IMR-90 (cell line): ENCODE results near the gene IL22RA2. TPM values are rescaled to one million over a fixed set of nuclear protein-coding genes. Genes with fewer than 3 reads are reported as not detected.

ENCODE experiments used
- ATAC-seq: fragments of 200-7000 bp; cut with Tn5 transposase; 2 replicates; pipeline ENCODE4 v1.9.1; 2020; ENCODE audit warnings: low read depth, mild to moderate bottlenecking, moderate library complexity
- BruUV-seq: library from RNA; stranded (reverse); fragments of 400-500 nt; replicated peaks from 2 replicates; lab custom pipeline; 2021; lab: Mats Ljungman, UMichigan
- CTCF ChIA-PET: fragments of 300-600 bp; formaldehyde crosslinking; extraction: SDS; loops from one replicate; lab custom pipeline; 2021; ENCODE audit warnings: antibody characterized with exemption; lab: Yijun Ruan, JAX
- POLR2A ChIA-PET: fragments of 300-600 bp; sonication (Branson Sonifier 250); formaldehyde crosslinking; loops from one replicate; lab custom pipeline; 2022; ENCODE audit warnings: antibody characterized with exemption; ENCODE audit not compliant: unreplicated experiment; lab: Charles Lee
- DNase-seq: peaks from one replicate; pipeline ENCODE4 v3.0.0; 2013
- H2AFZ ChIP-seq: replicated peaks from 2 replicates; pipeline ENCODE3; 2013; ENCODE audit warnings: low read length, mild to moderate bottlenecking; ENCODE audit not compliant: poor library complexity
- H2AK5ac ChIP-seq: 2 replicates; pipeline ENCODE4 v1.6.1; 2013; ENCODE audit warnings: low read depth, low read length, inconsistent platforms
- H2AK9ac ChIP-seq: replicated peaks from 2 replicates; pipeline ENCODE3; 2013; ENCODE audit warnings: mild to moderate bottlenecking, low read depth, low read length, moderate library complexity; ENCODE audit not compliant: poor library complexity
- H2BK120ac ChIP-seq: 2 replicates; pipeline ENCODE4 v1.6.1; 2013; ENCODE audit warnings: low read depth, low read length, inconsistent platforms
- H2BK15ac ChIP-seq: 3 replicates; pipeline ENCODE4 v1.6.1; 2013; ENCODE audit warnings: low read depth, low read length, inconsistent platforms
- H2BK20ac ChIP-seq: 2 replicates; pipeline ENCODE4 v1.6.1; 2013; ENCODE audit warnings: low read depth, mild to moderate bottlenecking, inconsistent platforms, low read length, moderate library complexity
- H2BK5ac ChIP-seq: 2 replicates; pipeline ENCODE4 v1.6.1; 2013; ENCODE audit warnings: mild to moderate bottlenecking, low read depth, low read length, inconsistent platforms; ENCODE audit not compliant: poor library complexity, severe bottlenecking
- H3K14ac ChIP-seq: replicated peaks from 2 replicates; pipeline ENCODE4 v1.6.1; 2013; ENCODE audit warnings: low read depth, low read length, inconsistent platforms
- H3K18ac ChIP-seq: 2 replicates; pipeline ENCODE4 v1.6.1; 2013; ENCODE audit warnings: low read depth, low read length, control low read depth
- H3K23ac ChIP-seq: 2 replicates; pipeline ENCODE4 v1.6.1; 2013; ENCODE audit warnings: low read depth, low read length, inconsistent platforms
- H3K27ac ChIP-seq: 2 replicates; pipeline ENCODE4 v1.5.1; 2013; ENCODE audit warnings: mild to moderate bottlenecking, control low read depth, low read length; ENCODE audit not compliant: insufficient read depth
- H3K27me3 ChIP-seq: 2 replicates; pipeline ENCODE4 v1.6.1; 2013; ENCODE audit warnings: low read length; ENCODE audit not compliant: control insufficient read depth, insufficient read depth
- H3K36me3 ChIP-seq: 2 replicates; pipeline ENCODE4 v1.6.1; 2013; ENCODE audit warnings: low read length, mixed read lengths; ENCODE audit not compliant: control insufficient read depth, insufficient read depth
- H3K4ac ChIP-seq: 2 replicates; pipeline ENCODE4 v1.6.1; 2013; ENCODE audit warnings: low read depth, low read length, inconsistent platforms
- H3K4me1 ChIP-seq: 2 replicates; pipeline ENCODE4 v1.6.1; 2013; ENCODE audit warnings: low read length, mixed read lengths; ENCODE audit not compliant: control insufficient read depth, insufficient read depth
- H3K4me2 ChIP-seq: 2 replicates; pipeline ENCODE4 v1.6.1; 2013; ENCODE audit warnings: low read depth, mild to moderate bottlenecking, control low read depth, low read length, moderate library complexity
- H3K4me3 ChIP-seq: 2 replicates; pipeline ENCODE4 v1.5.1; 2013; ENCODE audit warnings: low read depth, mild to moderate bottlenecking, control low read depth, low read length, moderate library complexity; ENCODE audit not compliant: insufficient read depth
- H3K56ac ChIP-seq: 2 replicates; pipeline ENCODE4 v1.6.1; 2013; ENCODE audit warnings: low read length, inconsistent platforms; ENCODE audit not compliant: insufficient read depth; ENCODE audit errors: extremely low read depth
- H3K79me1 ChIP-seq, 2 experiments: 2 replicates each; pipeline ENCODE4 v1.6.1; 2013; ENCODE audit warnings: low read length in 2 of 2, inconsistent platforms in 1 of 2, low read depth in 1 of 2
- H3K9ac ChIP-seq: 2 replicates; pipeline ENCODE4 v1.6.1; 2013; ENCODE audit warnings: low read depth, low read length, control low read depth
- H3K9me1 ChIP-seq: 2 replicates; pipeline ENCODE4 v1.6.1; 2013; ENCODE audit warnings: low read length, inconsistent platforms; ENCODE audit not compliant: insufficient read depth
- H3K9me3 ChIP-seq: 2 replicates; pipeline ENCODE4 v1.6.1; 2013; ENCODE audit warnings: low read length; ENCODE audit not compliant: control insufficient read depth, insufficient read depth
- H4K20me1 ChIP-seq: 2 replicates; pipeline ENCODE4 v1.6.1; 2013; ENCODE audit warnings: low read length, inconsistent platforms; ENCODE audit not compliant: insufficient read depth
- H4K5ac ChIP-seq: 2 replicates; pipeline ENCODE4 v1.6.1; 2013; ENCODE audit warnings: mild to moderate bottlenecking, low read depth, low read length, control low read depth
- H4K8ac ChIP-seq, 2 experiments: 2 replicates each; pipeline ENCODE4 v1.6.1; 2013; ENCODE audit warnings: low read depth in 2 of 2, low read length in 2 of 2, control low read depth in 1 of 2, inconsistent platforms in 1 of 2
- H4K91ac ChIP-seq: 2 replicates; pipeline ENCODE4 v1.6.1; 2013; ENCODE audit warnings: low read depth, low read length, inconsistent platforms; ENCODE audit not compliant: insufficient read depth
- BHLHE40 ChIP-seq: fragments of 150-350 bp; IDR thresholded peaks from 2 replicates; pipeline ENCODE4 v1.6.1; 2016; ENCODE audit warnings: mild to moderate bottlenecking, low read depth, low read length
- CEBPB ChIP-seq: IDR thresholded peaks from 2 replicates; pipeline ENCODE4 v1.6.1; 2012; ENCODE audit warnings: low read depth, low read length, improper control_type of control experiment
- ELK1 ChIP-seq: fragments of 150-350 bp; IDR thresholded peaks from 2 replicates; pipeline ENCODE4 v1.6.1; 2016; ENCODE audit warnings: low read depth, mild to moderate bottlenecking, low read length, moderate library complexity, borderline replicate concordance
- FOS ChIP-seq: fragments of 150-350 bp; IDR thresholded peaks from 2 replicates; pipeline ENCODE4 v1.6.1; 2016; ENCODE audit warnings: low read depth, low read length
- MAFK ChIP-seq: IDR thresholded peaks from 2 replicates; pipeline ENCODE4 v1.6.1; 2012; ENCODE audit warnings: low read depth, low read length, improper control_type of control experiment
- NFE2L2 ChIP-seq: fragments of 150-350 bp; IDR thresholded peaks from 2 replicates; pipeline ENCODE4 v1.6.1; 2016; ENCODE audit warnings: low read depth, mild to moderate bottlenecking, low read length
- RAD21 ChIP-seq: IDR thresholded peaks from 2 replicates; pipeline ENCODE4 v1.6.1; 2012; ENCODE audit warnings: low read length, improper control_type of control experiment
- RCOR1 ChIP-seq: IDR thresholded peaks from 2 replicates; pipeline ENCODE4 v1.6.1; 2012; ENCODE audit warnings: mild to moderate bottlenecking, low read length, improper control_type of control experiment; ENCODE audit not compliant: insufficient replicate concordance
- SMC3 ChIP-seq: fragments of 150-350 bp; IDR thresholded peaks from 2 replicates; pipeline ENCODE4 v1.6.1; 2016; ENCODE audit warnings: low read depth, mild to moderate bottlenecking, antibody characterized with exemption, low read length, moderate library complexity
- USF2 ChIP-seq: fragments of 150-350 bp; IDR thresholded peaks from 2 replicates; pipeline ENCODE4 v1.6.1; 2017; ENCODE audit warnings: mild to moderate bottlenecking, antibody characterized with exemption, low read length, low read depth
- WGBS, 2 experiments: methylation state at CpG; one replicate each; pipeline versions ENCODE4 v1.1.5 to v1.1.7; 2013; ENCODE audit warnings: missing lambda C conversion rate in 2 of 2; ENCODE audit not compliant: insufficient read length in 1 of 2; ENCODE audit errors: extremely low coverage in 2 of 2; 5-methylcytosine and 5-hydroxymethylcytosine counted together
- dilution Hi-C: fragments of 300-500 bp; cut with HindIII; formaldehyde crosslinking; loops from one replicate; pipeline ENCODE4 v1.14.3; 2018; ENCODE audit warnings: low sequenced_read_pairs; ENCODE audit not compliant: unreplicated experiment
- in situ Hi-C: fragments of 300-500 bp; cut with MboI; formaldehyde crosslinking; loops from 3 replicates; pipeline ENCODE4 v1.14.3; 2019; ENCODE audit warnings: low sequenced_read_pairs, inconsistent platforms, mixed read lengths
- intact Hi-C: fragments of 100-400 bp; cut with micrococcal nuclease; formaldehyde crosslinking; loops from 2 replicates; pipeline ENCODE4 v1.10.0; 2022
- polyA plus RNA-seq, 3 experiments: library from polyadenylated mRNA; depleted of rRNA; stranded (reverse); fragments of >200 nt; gene quantifications; 2 replicates each; pipeline ENCODE4 v1.2.3, GENCODE V29; 2012; ENCODE audit warnings: low replicate concordance in 1 of 3
- total RNA-seq: library from RNA; depleted of rRNA; stranded (reverse); fragments of >200 nt; gene quantifications from 2 replicates; pipeline ENCODE4 v1.2.3, GENCODE V29; 2012

Gene IL22RA2
- total and polyA plus RNA-seq, 2 of the 4 experiments (the other 2 are of a cell fraction): not detected

DNA sequence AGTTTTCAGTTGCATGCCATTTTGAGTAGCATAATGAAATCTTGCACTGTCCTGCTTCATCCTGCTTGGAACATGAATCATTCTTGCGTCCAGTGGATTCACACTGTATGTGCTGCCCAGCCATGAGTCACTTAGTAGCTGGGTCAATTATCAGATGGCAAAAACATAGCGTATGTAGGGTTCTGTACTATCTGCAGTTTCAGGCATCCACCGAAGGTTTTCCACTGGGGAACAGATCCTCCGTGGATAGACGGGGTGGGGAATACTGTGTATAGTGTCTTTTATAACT, 61.4 kb downstream of the IL22RA2 start:
- Histone ChIP-seq H4K8ac (no peak overlapping the region), H2BK5ac (no peak overlapping the region), H3K36me3 (no peaks in the 10 kb centered on the region), H3K79me1 (no peaks in the 10 kb centered on the region), H4K20me1 (no peaks in the 10 kb centered on the region), H3K56ac (no peak overlapping the region), H4K5ac (no peak overlapping the region), H3K4me1 (no peaks in the 10 kb centered on the region), H4K91ac (no peak overlapping the region), H3K9me3 (no peaks in the 10 kb centered on the region), H3K4me3 (no peak overlapping the region), H2AK5ac (no peak overlapping the region), H3K27me3 (no peaks in the 10 kb centered on the region; the same call in 1 of the 2 replicates), H3K9ac (no peak overlapping the region), H3K18ac (no peak overlapping the region), H2AFZ (no peak overlapping the region), H3K23ac (no peak overlapping the region), H2BK20ac (no peak overlapping the region), H2BK15ac (no peak overlapping the region), H2AK9ac (no peak overlapping the region), H3K4ac (no peak overlapping the region), H3K14ac (no peak overlapping the region), H2BK120ac (no peak overlapping the region), H3K4me2 (no peak overlapping the region), H3K27ac (no peak overlapping the region), H3K9me1 (no peaks in the 10 kb centered on the region)
- CTCF ChIA-PET: interaction anchor here (0.9 kb wide), 1 partner anchor 28 kb away, joined by 3 read pairs; no protein-coding TSS in a partner anchor
- ATAC-seq: peak; percentile 44; the same call in 1 of the 2 replicates
- POLR2A ChIA-PET: no interaction called here
- BruUV-seq: no TSS peak
- dilution Hi-C loops (no loop called here), intact Hi-C loops (no loop called here), in situ Hi-C loops (no loop called here)
- peak; percentile 36 for DNase-seq
- WGBS, 2 experiments: 75% methylated on average over 2 of the region's 5 CpGs; no CpG with 5 or more reads in 1 of the 2 experiments
- TF ChIP-seq USF2 (no peak), ELK1 (no peak), RAD21 (no peak), MAFK (no peak), SMC3 (no peak), RCOR1 (no peak), FOS (no peak), NFE2L2 (no peak), CEBPB (no peak), BHLHE40 (no peak)
